ENCODE data around the gene NEFH.

Gene NEFH

GRCh38 chr22:29517215-29517908 lies 37.3 kb downstream of the NEFH start:
- TF ChIP-seq CTCF (IDR thresholded peaks at IDR 0.05; ENCODE audit: low read depth, low read length) = no peak
- no peak for DNase-seq (ENCODE audit: extremely low read depth, low read depth)

- no peak for DNase-seq (ENCODE audit: extremely low read depth, low read depth)
- TF ChIP-seq CTCF (IDR thresholded peaks at IDR 0.05; ENCODE audit: low read depth, low read length) = no peak
These were observed 38.4 kb downstream of the NEFH start for GRCh38 chr22:29518427-29518826.

GRCh38 chr22:29519996-29520395 lies 40.0 kb downstream of the NEFH start:
- no peak for DNase-seq (ENCODE audit: extremely low read depth, low read depth)
- no peak for TF ChIP-seq CTCF (IDR thresholded peaks at IDR 0.05; ENCODE audit: low read depth, low read length)

- DNase-seq (ENCODE audit: extremely low read depth, low read depth) = no peak
- TF ChIP-seq CTCF (IDR thresholded peaks at IDR 0.05; ENCODE audit: low read depth, low read length) = no peak
These were observed 40.8 kb downstream of the NEFH start for GRCh38 chr22:29520851-29521250.

- DNase-seq (ENCODE audit: extremely low read depth, low read depth) = no peak
- TF ChIP-seq CTCF (IDR thresholded peaks at IDR 0.05; ENCODE audit: low read depth, low read length) = no peak
These were observed 41.5 kb downstream of the NEFH start for GRCh38 chr22:29521526-29521925.

- no peak for TF ChIP-seq CTCF (IDR thresholded peaks at IDR 0.05; ENCODE audit: low read depth, low read length)
- no peak for DNase-seq (ENCODE audit: extremely low read depth, low read depth)
These were observed 43.7 kb downstream of the NEFH start for GRCh38 chr22:29523761-29524160.

GRCh38 chr22:29524442-29525191 lies 44.6 kb downstream of the NEFH start:
- TF ChIP-seq CTCF (IDR thresholded peaks at IDR 0.05; ENCODE audit: low read depth, low read length) = peak; percentile 37
- DNase-seq (ENCODE audit: extremely low read depth, low read depth) = no peak

Measured in AG09319 (cell line).